HG03378 (cell line): Measurements from ENCODE around the gene TUBB.

ENCODE experiments used
- ATAC-seq: cut with Tn5 transposase; IDR thresholded peaks from one replicate; pipeline ENCODE4 v1.9.1; 2021; ENCODE audit warnings: mild to moderate bottlenecking, moderate library complexity; ENCODE audit not compliant: unreplicated experiment

The TUBB gene

DNA sequence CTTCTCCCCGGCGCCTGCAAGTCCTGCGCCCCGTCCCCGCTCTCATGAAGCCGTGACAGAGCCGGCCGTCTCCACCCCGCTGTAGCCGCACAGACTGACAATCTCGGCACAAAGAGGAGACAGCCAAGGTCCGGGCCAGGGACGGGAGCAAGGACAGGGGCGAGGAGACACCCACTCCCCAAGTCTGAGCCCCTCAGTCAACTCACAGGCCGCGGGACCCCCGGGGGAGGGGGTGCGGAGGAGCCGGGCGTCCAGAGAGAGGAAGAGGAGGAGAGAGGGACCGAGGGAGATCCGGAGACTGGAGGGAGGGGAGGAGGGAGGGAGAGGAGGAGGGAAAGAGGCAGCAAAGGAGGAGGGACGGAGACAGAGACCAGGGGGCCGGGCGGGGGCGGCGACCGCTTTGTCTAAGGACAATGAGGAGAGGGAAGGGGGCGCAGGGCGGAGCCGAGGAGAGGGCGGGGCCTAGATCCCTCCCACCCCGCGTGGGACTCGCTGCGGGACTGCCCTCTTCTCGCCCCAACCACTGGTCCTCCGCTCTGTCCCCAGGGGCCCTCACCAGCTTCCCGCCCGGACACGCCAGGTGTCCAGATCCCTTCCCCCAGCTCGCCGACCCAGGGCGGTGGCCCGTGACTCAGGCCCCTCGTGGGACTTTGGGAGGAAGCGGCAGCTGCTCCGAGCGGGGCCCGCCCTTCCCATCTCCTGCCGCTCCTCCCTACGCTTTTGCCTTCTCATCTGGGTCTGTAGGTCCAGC lies 33.1 kb upstream of the TUBB start:
- no peak for ATAC-seq

DNA sequence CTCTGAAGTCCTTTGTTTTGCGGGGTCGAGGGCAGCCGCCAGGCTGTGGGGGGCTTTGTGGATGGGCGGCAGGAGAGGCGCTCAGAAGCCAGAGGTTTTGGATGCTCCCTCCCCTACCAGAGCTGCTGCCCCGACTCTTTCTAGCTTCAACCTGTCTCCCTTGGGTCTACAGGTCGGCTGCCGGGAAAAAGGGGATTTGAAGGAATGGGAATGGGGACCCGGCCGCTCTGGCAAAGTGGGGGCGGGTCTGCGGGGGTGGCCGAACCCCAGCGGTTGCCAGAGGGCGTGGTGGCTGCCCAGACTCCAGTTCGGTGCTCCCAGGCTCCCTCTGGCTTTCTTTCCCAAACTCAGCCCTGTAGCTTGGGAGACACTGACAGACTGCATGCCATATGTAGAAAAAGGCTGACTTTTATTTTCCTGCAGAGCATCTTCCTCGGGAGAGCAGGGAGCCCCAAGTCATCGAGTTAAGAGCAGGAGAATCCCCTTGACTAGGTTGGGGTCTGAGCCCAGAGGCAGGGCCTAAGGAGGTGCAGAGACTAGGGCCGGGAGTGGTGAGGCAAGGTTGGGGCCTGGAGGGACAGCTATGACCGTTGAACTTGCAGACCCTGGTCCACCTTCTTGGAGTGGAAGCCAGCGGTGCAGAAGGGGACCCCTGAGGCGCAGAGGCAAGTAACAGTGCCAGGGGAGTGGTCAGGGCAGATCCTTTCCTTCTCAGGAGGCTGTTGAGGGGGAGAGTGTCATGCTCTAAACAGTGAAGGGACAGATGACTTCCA lies 32.3 kb upstream of the TUBB start:
- no peak for ATAC-seq

DNA sequence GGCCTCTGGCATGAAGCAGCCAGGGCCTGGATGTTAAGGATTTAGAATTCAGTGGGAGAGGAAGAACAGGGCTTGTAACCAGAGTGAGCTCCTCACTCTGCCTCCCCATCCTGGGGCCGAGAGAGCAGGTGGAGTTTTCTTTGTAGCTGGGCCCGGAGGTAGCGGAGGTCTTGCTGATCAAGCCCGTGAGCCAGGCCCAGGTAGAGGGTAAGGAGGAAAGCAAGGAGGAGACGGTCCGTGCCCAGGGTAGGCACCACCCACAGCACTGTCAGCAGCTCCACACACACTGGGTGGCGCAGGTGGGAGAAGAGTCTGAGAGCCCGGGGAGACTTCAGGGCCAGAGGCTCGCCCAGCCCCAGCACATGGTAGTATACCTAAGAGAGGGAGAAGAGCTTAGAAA lies 31.6 kb upstream of the TUBB start:
- ATAC-seq = no peak

DNA sequence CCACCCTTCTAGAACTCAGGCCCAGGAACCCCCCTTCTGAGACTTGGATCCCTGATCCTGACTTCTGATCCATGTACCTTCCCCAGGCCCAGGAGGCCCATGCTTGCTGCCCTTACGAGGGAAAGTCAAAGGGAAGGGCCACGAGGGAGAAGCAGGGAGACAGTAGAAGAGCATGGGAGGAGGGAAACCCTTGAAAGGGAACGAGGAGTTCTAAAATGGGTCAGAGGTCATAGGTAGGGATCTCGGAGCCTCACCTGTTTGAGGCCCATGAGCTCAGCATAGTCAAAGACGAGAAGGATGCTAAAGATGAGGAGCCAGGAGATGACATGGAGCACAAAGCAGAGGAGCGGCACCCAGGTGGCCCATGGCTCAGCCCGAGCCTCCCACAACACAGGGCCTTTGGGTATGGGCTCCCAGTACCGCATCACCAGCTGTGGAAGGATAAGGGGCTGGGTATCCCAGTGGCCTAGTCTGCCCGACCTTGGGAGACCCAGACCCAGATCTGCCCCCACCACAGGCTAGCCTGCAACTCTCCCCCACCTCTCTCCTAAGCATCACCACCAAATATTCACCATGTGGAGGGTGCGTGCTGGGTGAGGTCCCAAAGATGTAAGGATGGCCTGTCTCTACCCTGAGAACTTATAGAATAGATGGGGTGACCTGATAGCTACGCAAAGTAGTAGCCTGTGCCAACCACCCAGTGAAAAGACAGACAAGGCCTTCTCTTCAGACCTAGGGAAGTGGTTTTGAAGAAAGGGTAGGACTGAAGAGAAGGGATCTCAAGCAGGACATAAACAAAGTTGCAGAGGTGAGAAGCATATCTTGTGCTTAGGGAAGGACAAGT lies 30.9 kb upstream of the TUBB start:
- ATAC-seq = no peak

DNA sequence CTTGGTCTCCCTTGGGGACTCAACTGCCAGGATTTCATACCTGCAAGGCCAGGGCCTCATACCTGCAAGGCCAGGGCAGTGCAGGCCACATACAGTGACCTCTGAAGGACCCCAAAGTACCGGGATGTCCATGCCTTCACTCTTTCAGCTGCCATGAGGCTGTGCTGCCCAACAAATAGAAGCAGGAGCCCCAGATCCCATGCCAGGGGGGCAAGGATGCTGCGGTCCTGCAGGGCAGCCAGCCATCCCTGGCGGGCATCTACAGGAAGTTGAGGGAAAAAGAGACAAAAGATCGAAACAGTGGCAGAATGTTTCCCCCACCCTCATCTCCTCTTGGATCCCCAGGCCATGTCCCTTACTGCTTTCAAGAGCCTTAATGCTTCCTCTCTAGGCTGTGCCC lies 30.2 kb upstream of the TUBB start:
- ATAC-seq = no peak

DNA sequence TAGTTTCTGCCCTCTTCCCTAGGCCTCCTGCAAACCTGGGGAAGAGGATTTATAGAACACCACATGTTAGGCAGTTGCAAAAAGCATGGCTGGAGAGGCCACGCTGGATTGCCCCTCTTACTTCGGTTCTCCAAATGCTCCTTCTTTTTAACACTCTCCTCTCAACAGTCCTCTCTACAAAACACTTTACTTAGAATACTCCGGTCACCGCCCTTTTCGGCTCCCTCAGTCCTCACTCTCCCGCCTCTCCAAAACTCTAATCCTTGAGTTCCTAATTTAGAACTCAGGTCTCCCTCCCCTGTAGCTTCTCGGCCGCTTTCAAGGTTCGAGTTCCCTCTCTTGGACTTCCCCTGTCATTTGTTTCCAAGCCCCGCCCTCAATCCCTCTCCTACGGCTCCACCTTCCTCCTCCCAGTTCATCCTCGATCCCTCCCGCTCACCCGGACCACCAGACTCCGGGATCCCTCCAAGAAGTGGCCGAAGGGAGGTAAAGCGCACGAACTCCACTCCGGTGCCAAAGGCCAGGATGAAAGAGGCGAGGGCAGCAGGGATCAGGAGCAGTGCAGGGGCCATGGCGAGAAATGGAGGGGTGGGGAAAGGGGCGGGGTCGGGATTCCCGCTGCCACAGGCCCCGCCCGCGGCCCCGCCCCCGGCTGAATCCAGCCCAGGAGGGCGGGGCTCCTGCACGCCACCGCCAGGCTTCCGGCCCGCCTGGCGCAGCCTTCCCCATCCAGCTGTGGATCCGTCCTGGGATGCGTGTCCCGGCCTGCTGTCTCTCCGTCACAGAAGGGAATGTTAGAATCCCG lies 29.5 kb upstream of the TUBB start, which contains the start of gene NRM:
NRM (minus strand) TSS at position 582 of the 805 bp plus-strand sequence; CDS start at position 572, 10 bp downstream.
- ATAC-seq = peak; percentile 26

DNA sequence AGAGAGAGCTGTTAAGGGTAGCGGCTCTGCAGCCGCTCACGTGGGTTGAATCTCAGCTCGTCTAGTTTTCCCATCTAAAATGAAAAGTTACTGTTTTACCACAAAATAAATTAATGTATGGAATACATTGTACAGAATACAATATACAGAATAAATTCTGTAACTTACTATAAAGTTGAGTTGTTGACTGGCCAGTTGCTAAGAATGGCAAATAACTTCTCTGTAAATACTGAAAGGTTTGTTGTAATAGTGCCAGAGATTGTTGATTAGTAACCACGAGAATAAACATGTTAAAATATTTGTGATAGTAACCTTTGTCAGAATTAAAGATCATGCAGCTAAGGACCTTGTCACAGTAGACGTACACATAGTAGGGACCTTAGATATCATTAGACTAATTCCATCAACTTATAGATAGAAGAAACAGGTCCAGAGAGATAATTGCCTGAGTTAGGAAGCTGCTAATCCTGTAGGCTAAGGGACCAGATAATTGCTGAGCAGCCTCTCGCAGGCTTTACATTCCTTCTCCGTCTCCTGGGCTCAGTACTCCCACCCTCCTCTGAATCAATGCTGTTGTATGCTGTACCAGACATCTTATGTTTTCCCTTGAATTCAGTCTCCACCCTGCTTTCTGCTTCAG lies 28.8 kb upstream of the TUBB start:
- no peak for ATAC-seq

DNA sequence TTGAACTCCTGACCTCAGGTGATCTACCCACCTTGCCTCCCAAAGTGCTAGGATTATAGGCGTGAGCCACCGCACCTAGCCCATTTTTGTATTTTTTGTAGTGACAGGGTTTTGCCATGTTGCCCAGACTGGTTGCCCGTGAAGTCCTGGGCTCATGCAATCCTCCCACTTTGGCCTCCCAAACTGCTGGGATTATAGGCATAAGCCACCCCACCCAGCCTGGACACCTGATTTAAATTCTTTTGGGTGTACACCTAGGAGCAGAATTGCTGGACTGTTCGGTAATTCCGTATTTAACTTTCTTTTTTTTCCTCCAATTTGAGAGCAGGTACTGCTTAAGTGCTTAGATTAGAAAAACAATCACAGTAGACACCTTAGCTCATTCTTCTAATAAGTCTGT lies 23.7 kb upstream of the TUBB start:
- ATAC-seq = no peak

DNA sequence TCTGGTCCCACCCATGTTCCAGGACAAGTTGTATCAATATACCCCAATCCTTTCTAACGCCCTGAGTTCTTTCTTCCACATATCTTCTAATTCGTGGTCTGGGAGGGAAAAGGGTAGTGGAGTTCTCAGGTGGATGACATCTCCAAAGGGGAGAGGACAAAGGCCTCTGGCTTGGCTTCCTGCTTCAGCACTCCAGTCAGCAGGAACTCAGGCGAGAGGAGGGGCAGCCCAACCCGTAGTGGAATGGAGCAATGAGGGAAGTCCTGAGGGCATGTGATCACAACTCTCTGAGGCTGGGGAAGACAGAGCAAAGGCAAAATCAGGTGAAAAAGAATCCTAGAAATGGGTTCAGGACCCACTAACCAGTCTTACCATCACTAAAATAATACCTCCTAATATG lies 19.8 kb upstream of the TUBB start:
- ATAC-seq = no peak

DNA sequence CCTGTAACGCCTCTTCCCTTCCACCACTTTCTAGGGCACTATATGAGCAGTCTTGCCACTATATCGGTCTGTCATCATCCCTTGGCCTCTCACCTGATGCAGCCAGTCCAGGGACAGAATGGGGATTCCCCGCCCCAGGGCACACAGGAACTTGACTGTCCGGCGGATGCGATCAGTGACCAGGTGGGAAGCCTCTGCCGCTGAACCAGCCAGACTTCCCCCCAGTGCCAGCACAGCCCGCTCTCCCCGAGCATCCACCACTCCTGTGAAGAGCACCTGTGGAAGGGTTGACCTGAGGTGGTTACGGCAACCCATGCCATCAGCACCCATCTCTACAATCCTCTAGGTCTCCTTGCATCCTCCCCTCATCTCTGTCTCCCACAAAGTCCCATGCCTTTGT lies 17.1 kb upstream of the TUBB start:
- ATAC-seq = no peak

DNA sequence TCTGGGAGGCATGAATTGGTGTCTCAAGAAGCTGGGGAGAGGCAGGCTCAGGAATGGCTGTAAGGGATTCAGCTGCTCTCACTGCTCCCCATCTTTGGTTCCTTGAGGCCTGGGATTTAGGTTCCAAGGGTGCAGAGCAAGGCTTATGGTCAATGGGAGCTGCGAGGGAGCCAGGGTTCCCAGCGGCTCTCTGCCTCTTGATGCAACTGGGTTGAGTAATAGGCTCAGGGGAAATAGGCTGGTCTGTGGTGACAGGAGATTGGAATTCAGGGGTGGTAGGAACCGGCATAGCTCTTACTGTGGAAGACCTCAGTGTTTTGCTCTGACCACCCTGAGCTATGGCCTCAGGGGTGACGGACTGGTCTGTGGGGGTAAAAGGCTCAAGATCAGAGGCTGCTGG lies 16.3 kb upstream of the TUBB start:
- no peak for ATAC-seq

DNA sequence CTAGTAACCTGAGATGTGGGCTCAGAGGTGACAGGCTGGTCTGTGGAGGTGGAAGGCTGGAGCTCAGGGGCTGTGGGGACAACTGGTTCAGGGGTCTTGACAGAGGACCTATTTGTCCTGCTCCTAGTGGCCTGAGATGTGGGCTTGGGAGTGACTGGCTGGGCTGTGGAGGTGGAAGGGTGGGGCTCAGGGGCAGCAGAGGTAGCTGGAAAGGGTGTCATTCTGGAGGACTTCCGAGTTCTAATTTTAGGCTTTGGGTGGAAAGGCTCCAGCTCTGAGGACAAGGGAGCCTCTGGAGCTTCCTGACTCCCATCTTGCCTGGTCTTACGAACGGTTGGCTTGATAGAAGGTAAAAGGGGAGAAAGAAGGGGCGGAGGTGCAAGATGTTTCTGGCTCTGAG lies 14.5 kb upstream of the TUBB start:
- no peak for ATAC-seq

DNA sequence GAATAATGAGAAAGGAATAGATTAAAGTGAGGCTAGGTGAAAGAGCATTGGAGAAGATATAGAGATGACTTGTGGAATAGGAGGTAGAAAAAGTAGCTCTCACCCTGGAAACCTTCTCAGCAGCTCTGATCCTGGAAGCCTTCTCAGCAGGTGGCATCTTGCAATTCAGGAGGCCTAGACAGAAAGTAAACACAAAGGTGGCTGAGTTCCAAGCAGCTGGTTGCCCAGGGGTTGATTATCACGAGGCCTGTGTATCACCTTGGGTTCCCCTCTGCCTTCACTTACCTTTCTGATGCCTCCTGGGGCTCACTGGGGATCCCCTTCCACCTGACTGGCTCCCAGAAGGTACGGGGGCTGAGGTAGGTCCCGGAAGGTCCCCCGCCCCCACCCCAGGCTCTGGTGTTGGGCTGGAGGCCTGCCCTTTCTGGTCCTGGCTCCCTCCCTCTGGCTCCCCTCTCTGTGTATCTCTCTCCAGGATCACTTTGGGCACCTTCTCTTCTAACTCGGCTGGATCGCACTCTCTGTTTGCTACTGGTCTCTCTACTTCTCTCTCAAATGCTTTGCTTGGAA lies 12.8 kb upstream of the TUBB start:
- ATAC-seq = no peak

DNA sequence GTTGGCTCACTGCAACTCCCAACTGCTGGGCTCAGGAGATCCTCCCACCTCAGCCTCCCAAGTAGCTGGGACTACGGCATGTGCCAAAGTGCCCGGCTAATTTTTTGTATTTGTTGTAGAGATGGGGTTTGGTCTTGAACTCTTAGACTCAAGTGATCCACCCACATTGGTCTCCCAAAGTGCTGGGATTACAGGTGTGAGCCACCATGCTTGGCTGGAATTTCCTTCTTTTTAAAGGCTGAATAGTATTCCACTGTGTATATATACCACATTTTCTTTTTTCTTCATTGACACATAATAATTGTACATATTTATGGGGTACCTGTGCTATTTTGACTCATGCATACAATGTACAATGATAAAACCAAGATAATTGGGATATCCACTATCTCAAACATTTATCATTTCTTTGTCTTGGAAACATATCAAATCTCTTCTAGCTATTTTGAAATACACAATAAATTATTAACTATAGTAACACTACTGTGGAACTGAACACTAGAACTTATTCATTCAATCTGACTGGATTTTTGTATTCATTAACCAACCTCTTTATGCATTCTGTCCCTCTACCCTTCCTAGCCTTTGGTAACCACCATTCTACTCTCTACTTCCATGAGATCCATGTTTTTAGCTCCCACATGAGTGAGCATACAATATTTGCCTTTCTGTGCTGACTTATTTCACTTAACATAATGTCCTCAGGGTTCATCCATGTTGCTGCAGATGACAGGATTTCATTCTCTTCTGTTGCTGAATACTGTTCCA lies 10.9 kb upstream of the TUBB start:
- no peak for ATAC-seq

DNA sequence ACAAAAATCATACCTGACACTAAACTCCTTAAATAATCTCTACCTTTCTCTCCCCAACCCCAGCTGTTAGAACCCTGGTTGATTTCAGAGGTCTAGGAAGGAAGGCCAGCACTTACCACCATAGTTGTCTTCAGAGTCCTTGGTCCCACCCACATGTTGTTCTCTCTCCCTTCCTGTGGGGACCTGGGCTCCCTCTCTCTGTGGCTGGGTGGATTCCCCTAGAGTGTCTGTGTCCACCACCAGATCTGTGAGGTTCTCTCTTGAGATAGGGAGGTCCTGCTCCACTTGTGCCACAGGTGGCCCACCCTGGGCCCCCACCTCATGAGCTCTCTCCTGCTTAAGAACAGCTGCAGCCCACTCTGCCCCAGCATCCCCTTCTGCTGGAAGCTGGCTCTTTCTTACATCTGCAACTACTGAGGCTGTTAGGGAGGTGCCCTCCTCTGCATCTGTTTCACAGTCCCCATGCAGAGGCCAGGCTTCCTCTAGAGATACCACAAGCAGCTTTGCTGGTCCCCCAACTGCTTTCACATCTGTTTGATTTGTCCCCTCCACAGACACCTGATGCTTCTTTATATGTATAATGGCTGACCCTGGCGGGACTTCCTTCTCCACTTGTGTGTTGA lies 8.3 kb upstream of the TUBB start:
- no peak for ATAC-seq

DNA sequence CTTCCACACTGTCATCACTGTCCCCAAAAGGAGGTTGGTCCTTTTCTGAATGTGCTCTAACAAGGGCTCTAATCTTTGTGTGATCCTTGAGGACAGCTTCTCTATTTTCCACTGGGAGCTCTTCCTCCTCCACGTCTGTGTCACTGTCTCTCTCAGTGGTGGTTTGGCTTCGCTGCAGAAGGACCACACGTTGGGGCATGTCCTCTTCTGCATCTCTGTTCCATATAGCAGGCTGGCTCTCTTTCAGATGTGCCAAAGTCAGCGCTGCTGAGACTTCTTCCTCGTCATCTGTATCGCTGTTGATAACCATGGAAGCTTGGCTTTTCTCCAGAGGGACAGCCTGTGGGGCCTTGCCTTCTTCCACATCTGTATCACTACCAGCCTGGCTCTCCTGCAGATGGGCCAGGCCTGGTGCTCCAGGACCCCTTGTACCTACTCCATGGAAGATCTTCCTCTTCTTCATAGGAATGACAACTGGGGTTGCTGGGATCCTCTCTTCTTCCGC lies 7.7 kb upstream of the TUBB start:
- ATAC-seq = no peak

DNA sequence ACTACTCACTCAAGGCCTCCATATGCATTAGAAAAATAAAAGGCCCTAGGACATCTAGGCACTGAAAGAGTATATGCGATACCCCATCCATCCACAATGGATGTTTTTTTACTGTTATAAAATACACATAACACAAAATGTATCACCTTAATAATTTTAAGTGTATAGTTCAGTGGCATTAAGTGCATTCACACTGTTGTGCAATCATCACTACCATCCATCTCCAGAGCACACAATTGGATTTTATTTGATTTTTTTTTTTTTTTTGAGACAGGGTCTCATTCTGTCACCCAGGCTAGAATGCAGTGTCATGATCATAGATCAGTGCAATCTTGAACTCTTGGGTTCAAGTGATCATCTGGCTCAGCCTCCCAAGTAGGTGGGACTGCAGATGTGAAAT lies 5.9 kb upstream of the TUBB start:
- no peak for ATAC-seq

DNA sequence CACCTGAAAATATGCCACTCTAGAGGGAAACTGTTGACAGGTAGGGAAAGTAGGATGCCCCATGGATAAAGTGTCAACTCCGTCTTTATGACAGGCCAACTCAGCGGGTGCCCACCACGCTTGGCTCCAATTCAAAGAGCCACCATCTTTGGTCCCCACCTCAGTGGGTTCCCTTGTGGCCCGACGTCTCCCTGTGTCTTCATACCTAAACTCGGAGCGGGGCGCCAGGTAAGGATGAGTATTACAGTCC lies 3.3 kb upstream of the TUBB start:
- ATAC-seq = no peak
